Esophagus (tissue), 2 donors: ENCODE measurements around the gene GRM2. TPM values are rescaled to one million over a fixed set of nuclear protein-coding genes. Genes with fewer than 3 reads are reported as not detected.

Experiments used
- H3K27ac ChIP-seq, 2 donors: one replicate each; pipeline ENCODE4 v1.5.1; 2013; ENCODE audit warnings: low read depth in 2 of 2, mild to moderate bottlenecking in 2 of 2, inconsistent platforms in 1 of 2, low read length in 1 of 2, moderate library complexity in 1 of 2
- H3K27me3 ChIP-seq, 2 donors: one replicate each; pipeline ENCODE4 v1.6.1; 2013; ENCODE audit warnings: low read length in 2 of 2, control low read depth in 1 of 2, mild to moderate bottlenecking in 1 of 2; ENCODE audit not compliant: insufficient read depth in 2 of 2, control insufficient read depth in 1 of 2
- H3K36me3 ChIP-seq, 2 donors: one replicate each; pipeline ENCODE4 v1.6.1; 2013; ENCODE audit warnings: low read length in 1 of 2; ENCODE audit not compliant: control insufficient read depth in 2 of 2, insufficient read depth in 2 of 2
- H3K4me1 ChIP-seq, 2 donors: one replicate each; pipeline ENCODE4 v1.6.1; 2013; ENCODE audit warnings: low read length in 1 of 2; ENCODE audit not compliant: control insufficient read depth in 2 of 2, insufficient read depth in 2 of 2
- H3K4me3 ChIP-seq, 2 donors: one replicate each; pipeline ENCODE4 v1.5.1; 2013; ENCODE audit warnings: low read length in 2 of 2, mild to moderate bottlenecking in 2 of 2, low read depth in 1 of 2, moderate library complexity in 1 of 2
- H3K9me3 ChIP-seq, 2 donors: one replicate each; pipeline ENCODE4 v1.6.1; 2013; ENCODE audit warnings: mild to moderate bottlenecking in 2 of 2, low read depth in 1 of 2, low read length in 1 of 2, moderate library complexity in 1 of 2; ENCODE audit not compliant: control insufficient read depth in 2 of 2, insufficient read depth in 1 of 2
- WGBS, 2 donors: extraction: QIAGEN DNeasy Blood & Tissue Kit; methylation state at CpG; one replicate each; pipeline ENCODE4 v1.1.7; 2013; 5-methylcytosine and 5-hydroxymethylcytosine counted together
- polyA plus RNA-seq, 2 donors: library from polyadenylated mRNA; stranded (reverse); fragments of 200-250 nt; gene quantifications; one replicate each; pipeline ENCODE4 v1.2.3, GENCODE V29; 2013
- donor health status: healthy with polysubstance abuse.
- donor health status: Bipolar disorder and iron deficiency.

The GRM2 gene
- polyA plus RNA-seq, 2 donors = 0.10 to 0.14 TPM

DNA sequence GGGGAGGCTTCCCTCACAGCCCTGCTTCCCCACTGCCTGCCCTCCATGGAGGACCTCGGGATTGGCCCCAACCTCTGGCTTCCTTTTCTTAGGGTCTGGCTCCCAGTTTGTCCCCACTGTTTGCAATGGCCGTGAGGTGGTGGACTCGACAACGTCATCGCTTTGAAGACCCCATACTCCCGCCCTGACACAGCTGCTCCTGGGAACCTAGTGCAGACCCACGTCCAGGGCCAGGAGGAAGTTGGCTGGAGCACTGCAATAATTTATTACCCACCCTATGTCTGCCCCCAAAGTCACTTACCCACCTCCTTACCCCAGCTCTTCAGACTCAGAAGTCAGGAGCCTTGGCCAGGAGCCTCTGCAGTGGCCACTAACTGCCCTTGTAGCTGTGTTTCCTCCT is 11.1 kb downstream of the GRM2 start:
- WGBS, 2 donors = 73 to 85% methylated on average over 7 of the region's 7 CpGs
- H3K4me1 ChIP-seq = no peaks in the 10 kb centered on the region
- H3K9me3 ChIP-seq = peaks cover 0 to 2% of the 10 kb centered on the region in 2 donors

DNA sequence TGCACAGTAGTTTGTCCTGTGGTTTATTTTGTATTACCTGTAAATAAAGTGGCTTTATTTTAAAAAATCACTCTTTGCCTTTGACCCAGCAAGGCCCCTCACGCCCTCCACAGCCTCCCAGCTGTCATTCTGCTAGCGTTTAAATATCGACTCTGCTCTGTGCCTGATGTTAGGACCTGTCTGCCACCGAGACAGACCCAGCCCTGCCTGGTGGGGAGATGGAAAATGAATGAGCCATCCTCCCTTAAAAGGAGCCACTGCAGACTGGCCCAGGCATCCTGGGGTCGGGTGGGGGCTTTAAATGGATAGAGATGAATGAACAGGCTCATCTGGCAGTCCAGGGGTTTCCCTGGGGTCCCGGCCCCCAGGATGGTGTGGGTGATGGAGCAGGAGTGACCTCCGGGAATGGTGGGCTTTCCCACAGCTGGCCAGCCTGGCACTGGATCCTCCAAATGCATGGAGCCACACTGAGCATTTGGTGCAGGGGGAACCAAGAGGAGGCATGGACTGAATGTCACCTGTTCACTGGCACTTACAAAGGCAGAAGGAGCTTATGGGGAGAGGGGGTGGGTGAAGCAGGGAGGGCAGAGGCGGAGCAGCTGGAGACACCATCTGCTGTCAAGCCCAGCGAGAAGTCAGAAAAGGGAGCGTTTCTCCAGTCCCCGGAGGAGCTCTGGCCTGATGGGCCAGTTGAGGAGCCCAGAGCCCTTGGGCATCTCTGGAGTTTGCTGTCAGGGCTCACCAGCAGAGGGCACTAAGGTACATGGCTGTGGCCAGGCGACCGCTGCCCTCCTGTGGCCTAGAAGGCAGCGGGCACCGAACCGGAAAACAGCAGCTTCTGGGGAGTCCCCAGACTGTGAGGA is 11.9 kb downstream of the GRM2 start:
- WGBS, 2 donors = 36 to 43% methylated on average over 15 to 16 of the region's 16 CpGs
- H3K36me3 ChIP-seq = no peaks in the 10 kb centered on the region
- H3K27ac ChIP-seq = no peak overlapping the region
- no peaks in the 10 kb centered on the region for H3K4me1 ChIP-seq
- H3K9me3 ChIP-seq = peaks cover 0 to 2% of the 10 kb centered on the region in 2 donors
- H3K4me3 ChIP-seq = no peak overlapping the region
- no peaks in the 10 kb centered on the region for H3K27me3 ChIP-seq

More for the DNA sequence above, 11.1 kb downstream of the GRM2 start:
- H3K36me3 ChIP-seq = no peaks in the 10 kb centered on the region
- H3K4me3 ChIP-seq = no peak overlapping the region
- no peak overlapping the region for H3K27ac ChIP-seq
- H3K27me3 ChIP-seq = no peaks in the 10 kb centered on the region

DNA sequence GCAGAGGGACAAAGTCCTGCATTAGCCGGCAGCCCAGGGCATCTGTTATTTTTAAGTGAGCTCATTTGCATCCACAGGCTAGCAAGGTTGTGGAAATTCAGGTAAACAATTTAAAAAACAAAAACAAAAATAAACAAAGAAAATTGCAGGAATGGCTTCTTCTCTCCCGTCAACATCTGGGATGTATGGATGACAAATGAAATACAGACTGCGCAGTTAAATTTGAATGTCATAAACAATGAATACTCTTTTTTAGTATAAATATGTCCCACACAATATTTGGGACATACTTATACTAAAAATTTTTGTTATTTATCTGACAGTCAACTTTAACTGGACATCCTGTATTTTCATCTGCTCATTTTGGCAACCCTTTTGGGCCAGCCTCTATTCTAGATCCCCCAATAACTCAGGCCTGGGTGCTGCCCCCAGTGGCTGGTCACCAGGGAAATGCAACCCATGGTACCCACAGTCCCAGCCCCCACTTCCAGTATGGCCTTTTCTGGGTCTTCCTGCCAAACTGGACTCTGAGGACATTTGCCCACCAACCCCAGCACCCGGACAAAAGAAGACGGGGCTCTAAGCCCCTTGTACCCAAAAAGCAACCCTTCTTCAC is 12.7 kb downstream of the GRM2 start:
- Histone ChIP-seq H3K27ac (no peak overlapping the region), H3K27me3 (no peaks in the 10 kb centered on the region), H3K36me3 (no peaks in the 10 kb centered on the region), H3K9me3 (peaks cover 0 to 2% of the 10 kb centered on the region in 2 donors), H3K4me1 (no peaks in the 10 kb centered on the region), H3K4me3 (no peak overlapping the region)
- 71 to 75% methylated on average over 5 of the region's 5 CpGs for WGBS, 2 donors

- 88 to 91% methylated on average over 12 of the region's 12 CpGs for WGBS, 2 donors
- Histone ChIP-seq H3K4me3 (no peak overlapping the region), H3K9me3 (no peaks in the 10 kb centered on the region), H3K27ac (no peak overlapping the region), H3K36me3 (no peaks in the 10 kb centered on the region), H3K4me1 (no peaks in the 10 kb centered on the region), H3K27me3 (no peaks in the 10 kb centered on the region)
These were observed 13.6 kb downstream of the GRM2 start for GRCh38 chr3:51720292-51721061.

GRCh38 chr3:51721062-51721745 is 14.3 kb downstream of the GRM2 start:
- 73 to 76% methylated on average over 8 of the region's 8 CpGs for WGBS, 2 donors
- Histone ChIP-seq H3K9me3 (no peaks in the 10 kb centered on the region), H3K27me3 (no peaks in the 10 kb centered on the region), H3K36me3 (no peaks in the 10 kb centered on the region), H3K27ac (no peak overlapping the region), H3K4me1 (no peaks in the 10 kb centered on the region), H3K4me3 (no peak overlapping the region)

DNA sequence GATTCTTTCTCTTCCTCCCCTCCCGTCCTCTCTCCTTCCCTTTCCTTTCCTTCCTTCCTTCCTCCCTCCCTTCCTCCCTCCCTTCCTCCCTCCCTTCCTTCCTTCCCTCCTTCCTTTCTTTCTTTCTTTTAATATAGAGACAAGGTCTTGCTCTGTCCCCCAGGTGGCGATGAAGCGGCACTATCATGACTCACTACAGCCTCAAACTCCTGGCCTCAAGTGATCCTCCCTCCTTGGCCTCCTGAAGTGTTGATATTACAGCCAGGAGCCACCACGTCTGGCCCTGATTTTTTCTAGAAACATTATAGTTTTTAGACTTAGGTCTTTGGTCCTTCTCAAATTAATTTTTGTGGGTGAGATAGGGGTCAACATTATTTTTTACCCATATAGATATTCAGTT is 15.5 kb downstream of the GRM2 start:
- no peak overlapping the region for H3K27ac ChIP-seq
- 66 to 71% methylated on average over 4 of the region's 4 CpGs for WGBS, 2 donors
- H3K4me1 ChIP-seq = no peaks in the 10 kb centered on the region
- no peaks in the 10 kb centered on the region for H3K9me3 ChIP-seq
- H3K4me3 ChIP-seq = no peak overlapping the region
- no peaks in the 10 kb centered on the region for H3K36me3 ChIP-seq
- H3K27me3 ChIP-seq = no peaks in the 10 kb centered on the region

DNA sequence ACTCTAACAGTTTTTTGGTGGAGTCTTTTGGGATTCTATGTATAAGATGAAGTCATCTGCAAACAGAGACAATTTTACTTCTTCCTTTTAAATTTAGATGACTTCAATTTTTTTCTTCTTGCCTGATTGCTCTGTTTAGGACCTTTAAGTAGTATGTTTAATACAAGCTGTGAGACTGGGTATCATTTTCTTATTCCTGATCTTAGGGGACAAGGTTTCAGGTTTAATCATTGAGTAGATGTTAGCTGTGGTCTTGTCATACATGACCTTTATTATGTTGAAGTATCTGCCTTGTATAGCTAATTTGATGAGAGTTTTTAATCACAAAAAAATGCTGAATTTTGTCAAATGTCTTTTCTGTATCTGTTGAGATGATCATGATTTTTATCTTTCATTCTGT is 20.6 kb downstream of the GRM2 start:
- no peak overlapping the region for H3K27ac ChIP-seq
- H3K4me3 ChIP-seq = no peak overlapping the region
- H3K9me3 ChIP-seq = no peaks in the 10 kb centered on the region
- H3K4me1 ChIP-seq = no peaks in the 10 kb centered on the region
- H3K36me3 ChIP-seq = no peaks in the 10 kb centered on the region
- no peaks in the 10 kb centered on the region for H3K27me3 ChIP-seq

- H3K27me3 ChIP-seq = no peaks in the 10 kb centered on the region
- no peaks in the 10 kb centered on the region for H3K4me1 ChIP-seq
- H3K36me3 ChIP-seq = no peaks in the 10 kb centered on the region
- H3K27ac ChIP-seq = no peak overlapping the region
- no peaks in the 10 kb centered on the region for H3K9me3 ChIP-seq
- no peak overlapping the region for H3K4me3 ChIP-seq
These were observed 22.3 kb downstream of the GRM2 start for GRCh38 chr3:51729042-51729633.
